Liver (tissue), 3 donors: ENCODE data around the gene CLIP4.

Source experiments
- EGR1 ChIP-seq, 2 donors: IDR thresholded peaks; 2 replicates each; pipeline ENCODE4 v1.6.1; 2016 to 2018; ENCODE audit warnings: antibody characterized with exemption in 2 of 2, low read depth in 2 of 2
- FOXA1 ChIP-seq: IDR thresholded peaks from 2 replicates; pipeline ENCODE4 v1.6.1; 2016; ENCODE audit warnings: antibody characterized with exemption
- JUND ChIP-seq, 2 donors: IDR thresholded peaks; 2 replicates each; pipeline ENCODE4 v1.6.1; 2016; ENCODE audit warnings: antibody characterized with exemption in 2 of 2
- RAD21 ChIP-seq, 2 donors: IDR thresholded peaks; 2 replicates each; pipeline ENCODE4 v1.6.1; 2016; ENCODE audit warnings: antibody characterized with exemption in 2 of 2, mild to moderate bottlenecking in 2 of 2
- SP1 ChIP-seq: IDR thresholded peaks from 2 replicates; pipeline ENCODE4 v1.6.1; 2018; ENCODE audit warnings: antibody characterized with exemption, mild to moderate bottlenecking
- TF ChIP-seq, protein P1 (sequence below): fragments of 150-350 bp; IDR thresholded peaks from 2 replicates; pipeline ENCODE4 v1.5.1; 2017; ENCODE audit warnings: improper control_type of control experiment, low read depth, low read length; ENCODE audit not compliant: missing input control
- TF ChIP-seq, protein P2 (sequence below): IDR thresholded peaks from 2 replicates; pipeline ENCODE4 v1.6.1; 2016; ENCODE audit warnings: antibody characterized with exemption
- TF ChIP-seq, protein P3 (sequence below): IDR thresholded peaks from 2 replicates; pipeline ENCODE4 v1.6.1; 2016; ENCODE audit warnings: antibody characterized with exemption
- donor health status: healthy.
- donor health status: healthy.

DNA sequence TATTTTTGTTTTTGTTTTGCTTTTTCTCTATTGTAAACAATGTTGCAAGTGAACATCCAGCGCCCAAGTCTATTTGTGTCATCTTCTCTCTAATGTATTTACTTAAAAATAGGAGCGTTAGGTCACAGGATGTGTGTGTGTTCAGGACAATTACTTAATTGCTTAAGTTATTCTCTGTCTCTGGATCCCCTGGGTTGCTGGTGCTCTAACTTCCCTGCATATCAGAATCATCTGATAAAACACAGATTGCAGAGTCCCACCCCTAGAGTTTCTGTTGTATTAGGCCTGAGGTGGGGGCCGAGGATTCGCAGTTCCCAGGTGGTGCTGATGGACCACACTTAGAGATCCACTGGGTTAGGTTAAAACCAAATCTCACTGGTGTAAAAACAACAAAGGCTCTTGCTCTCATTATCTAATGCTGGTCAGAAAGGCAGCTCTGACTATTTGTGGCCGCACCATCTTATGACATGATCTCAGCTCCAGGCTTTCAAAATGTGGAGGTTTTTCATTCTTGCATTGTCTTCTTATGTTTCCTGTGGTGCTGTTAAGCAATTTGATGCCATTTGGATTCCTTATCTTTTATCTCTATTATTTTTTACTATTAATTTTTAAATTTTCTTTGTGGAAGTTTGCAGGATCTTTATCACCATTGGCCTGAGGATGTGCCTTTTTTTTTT, 87.7 kb downstream of the CLIP4 start:
- TF ChIP-seq, protein P1, sequence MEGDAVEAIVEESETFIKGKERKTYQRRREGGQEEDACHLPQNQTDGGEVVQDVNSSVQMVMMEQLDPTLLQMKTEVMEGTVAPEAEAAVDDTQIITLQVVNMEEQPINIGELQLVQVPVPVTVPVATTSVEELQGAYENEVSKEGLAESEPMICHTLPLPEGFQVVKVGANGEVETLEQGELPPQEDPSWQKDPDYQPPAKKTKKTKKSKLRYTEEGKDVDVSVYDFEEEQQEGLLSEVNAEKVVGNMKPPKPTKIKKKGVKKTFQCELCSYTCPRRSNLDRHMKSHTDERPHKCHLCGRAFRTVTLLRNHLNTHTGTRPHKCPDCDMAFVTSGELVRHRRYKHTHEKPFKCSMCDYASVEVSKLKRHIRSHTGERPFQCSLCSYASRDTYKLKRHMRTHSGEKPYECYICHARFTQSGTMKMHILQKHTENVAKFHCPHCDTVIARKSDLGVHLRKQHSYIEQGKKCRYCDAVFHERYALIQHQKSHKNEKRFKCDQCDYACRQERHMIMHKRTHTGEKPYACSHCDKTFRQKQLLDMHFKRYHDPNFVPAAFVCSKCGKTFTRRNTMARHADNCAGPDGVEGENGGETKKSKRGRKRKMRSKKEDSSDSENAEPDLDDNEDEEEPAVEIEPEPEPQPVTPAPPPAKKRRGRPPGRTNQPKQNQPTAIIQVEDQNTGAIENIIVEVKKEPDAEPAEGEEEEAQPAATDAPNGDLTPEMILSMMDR: no peak
- no peak for TF ChIP-seq JUND (IDR thresholded peaks at IDR 0.05)
- TF ChIP-seq, protein P2, sequence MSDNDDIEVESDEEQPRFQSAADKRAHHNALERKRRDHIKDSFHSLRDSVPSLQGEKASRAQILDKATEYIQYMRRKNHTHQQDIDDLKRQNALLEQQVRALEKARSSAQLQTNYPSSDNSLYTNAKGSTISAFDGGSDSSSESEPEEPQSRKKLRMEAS: no peak
- TF ChIP-seq RAD21 (IDR thresholded peaks at IDR 0.05): no peak
- no peak for TF ChIP-seq EGR1 (IDR thresholded peaks at IDR 0.05; ENCODE audit: low read depth in 2 of 2)
- TF ChIP-seq FOXA1: no peak
- TF ChIP-seq, protein P3, sequence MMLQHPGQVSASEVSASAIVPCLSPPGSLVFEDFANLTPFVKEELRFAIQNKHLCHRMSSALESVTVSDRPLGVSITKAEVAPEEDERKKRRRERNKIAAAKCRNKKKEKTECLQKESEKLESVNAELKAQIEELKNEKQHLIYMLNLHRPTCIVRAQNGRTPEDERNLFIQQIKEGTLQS: no peak
- no peak for TF ChIP-seq SP1
